DMS79 (cell line): ENCODE data around the gene AGXT.

Experiments used
- DNase-seq: peaks from one replicate; lab custom pipeline; 2025; lab: John Stamatoyannopoulos, UW

AGXT gene

GRCh38 chr2:240928476-240929363, 60.1 kb downstream of the AGXT start:
- DNase-seq, result no peak

- no peak for DNase-seq
These were observed 60.9 kb downstream of the AGXT start for GRCh38 chr2:240929364-240930095.
